Smooth muscle cell (in vitro differentiated cells): ENCODE data around the gene PSMB5. TPM values are rescaled to one million over a fixed set of nuclear protein-coding genes. Genes with fewer than 3 reads are reported as not detected.

ENCODE experiments used
- DNase-seq: peaks from one replicate; lab custom pipeline; 2025; ENCODE audit not compliant: unreplicated experiment; lab: John Stamatoyannopoulos, UW
- H2AFZ ChIP-seq: fragments of 200-600 bp; sonication (generic); 2 replicates; pipeline ENCODE4 v1.6.0; 2016; ENCODE audit warnings: antibody characterized with exemption, low read depth, mild to moderate bottlenecking
- H3F3A ChIP-seq: fragments of 200-600 bp; sonication (generic); 2 replicates; pipeline ENCODE4 v1.6.0; 2017; ENCODE audit warnings: antibody characterized with exemption, low read depth
- H3K27ac ChIP-seq: fragments of 200-600 bp; sonication (generic); 2 replicates; pipeline ENCODE4 v1.5.1; 2016; ENCODE audit warnings: low read depth, mild to moderate bottlenecking
- H3K27me3 ChIP-seq: fragments of 200-600 bp; sonication (generic); 2 replicates; pipeline ENCODE4 v1.6.1; 2016; ENCODE audit warnings: low read depth, mild to moderate bottlenecking
- H3K36me3 ChIP-seq: fragments of 200-600 bp; sonication (generic); 2 replicates; pipeline ENCODE4 v1.5.1; 2016; ENCODE audit warnings: low read depth
- H3K4me1 ChIP-seq: fragments of 200-600 bp; sonication (generic); 2 replicates; pipeline ENCODE4 v1.5.1; 2016; ENCODE audit warnings: low read depth
- H3K4me2 ChIP-seq: fragments of 200-600 bp; sonication (generic); 2 replicates; pipeline ENCODE4 v1.6.0; 2016; ENCODE audit warnings: mild to moderate bottlenecking
- H3K4me3 ChIP-seq: fragments of 200-600 bp; sonication (generic); 2 replicates; pipeline ENCODE4 v1.5.1; 2016; ENCODE audit warnings: mild to moderate bottlenecking
- H3K79me2 ChIP-seq: fragments of 200-600 bp; sonication (generic); 2 replicates; pipeline ENCODE4 v1.6.0; 2016; ENCODE audit warnings: low read depth, mild to moderate bottlenecking
- H3K9ac ChIP-seq: fragments of 200-600 bp; sonication (generic); 2 replicates; pipeline ENCODE4 v1.6.0; 2016; ENCODE audit warnings: low read depth
- H3K9me3 ChIP-seq: fragments of 200-600 bp; sonication (generic); replicated peaks from 2 replicates; pipeline ENCODE4 v1.5.1; 2016; ENCODE audit warnings: low read depth
- H4K20me1 ChIP-seq: fragments of 200-600 bp; sonication (generic); 2 replicates; pipeline ENCODE4 v1.6.0; 2016; ENCODE audit warnings: low read depth
- CTCF ChIP-seq: fragments of 200-600 bp; sonication (generic); IDR thresholded peaks from 2 replicates; pipeline ENCODE4 v1.5.1; 2017; ENCODE audit warnings: borderline replicate concordance, mild to moderate bottlenecking, antibody characterized with exemption; ENCODE audit not compliant: insufficient read depth, poor library complexity, severe bottlenecking
- WGBS: methylation state at CpG from one replicate; pipeline ENCODE4 v1.1.7; 2016; ENCODE audit warnings: low lambda C conversion rate; 5-methylcytosine and 5-hydroxymethylcytosine counted together
- polyA plus RNA-seq: library from polyadenylated mRNA; unstranded; fragments of >200 nt; fragmentation: Nextera tagmentation; extraction: Ambion mirVana; gene quantifications from 2 replicates; pipeline ENCODE4 v1.2.1, GENCODE V29; 2016
- total RNA-seq: library from RNA; depleted of rRNA; stranded (reverse); fragments of >200 nt; gene quantifications from 2 replicates; pipeline ENCODE4 v1.2.3, GENCODE V29; 2014

Gene PSMB5
- total and polyA plus RNA-seq, 2 experiments from 2014 or later = 183 to 374 TPM

DNA sequence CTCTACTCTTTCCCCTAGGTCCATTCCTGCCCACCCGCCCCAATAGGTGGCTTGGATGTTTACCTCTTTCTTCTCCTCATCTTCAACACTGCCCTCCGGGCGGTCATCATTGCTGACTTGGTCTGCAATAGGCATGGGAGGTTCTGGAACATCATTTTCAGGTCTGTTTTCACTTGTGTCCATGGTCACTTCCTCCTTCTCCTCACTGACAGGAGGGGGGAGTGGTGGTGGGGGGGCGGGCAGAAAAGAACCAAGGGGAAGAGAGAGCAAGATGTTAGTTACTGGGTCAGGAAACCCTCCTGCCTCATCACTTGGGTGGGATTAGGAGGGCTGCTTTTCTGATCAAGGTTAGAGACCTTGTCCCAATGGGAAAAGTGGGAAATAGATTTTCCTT lies 34.7 kb upstream of the PSMB5 start:
- peak overlapping the region; percentile 11 for H3K9ac ChIP-seq
- H3K9me3 ChIP-seq = no peaks in the 10 kb centered on the region
- peaks cover 26% of the 10 kb centered on the region for H3K4me1 ChIP-seq
- WGBS = 57% methylated on average over 4 of the region's 4 CpGs
- peaks cover 7% of the 10 kb centered on the region for H3K36me3 ChIP-seq
- no peak overlapping the region for H3K4me3 ChIP-seq
- H2AFZ ChIP-seq = no peak overlapping the region
- peaks cover 62% of the 10 kb centered on the region for H3K79me2 ChIP-seq
- H3F3A ChIP-seq = peaks cover 35% of the 10 kb centered on the region
- peaks cover 54% of the 10 kb centered on the region for H4K20me1 ChIP-seq
- no peak for DNase-seq
- no peaks in the 10 kb centered on the region for H3K27me3 ChIP-seq
- no peak for TF ChIP-seq CTCF
- peak overlapping the region; percentile 52 for H3K27ac ChIP-seq
- peak overlapping the region; percentile 44 for H3K4me2 ChIP-seq

- TF ChIP-seq CTCF = peak; percentile 95
- Histone ChIP-seq H3K9ac (no peak overlapping the region), H3K4me1 (peaks cover 26% of the 10 kb centered on the region), H3K79me2 (peaks cover 62% of the 10 kb centered on the region), H3K9me3 (no peaks in the 10 kb centered on the region), H3K27ac (peak overlapping the region; percentile 52), H4K20me1 (peaks cover 59% of the 10 kb centered on the region), H2AFZ (no peak overlapping the region), H3K4me3 (no peak overlapping the region), H3F3A (peaks cover 40% of the 10 kb centered on the region), H3K27me3 (no peaks in the 10 kb centered on the region), H3K4me2 (peak overlapping the region; percentile 50), H3K36me3 (peaks cover 7% of the 10 kb centered on the region)
- no peak for DNase-seq
- 26% methylated on average over 8 of the region's 8 CpGs for WGBS
Observed at GRCh38 chr14:23068789-23069412, 34.2 kb upstream of the PSMB5 start.

DNA sequence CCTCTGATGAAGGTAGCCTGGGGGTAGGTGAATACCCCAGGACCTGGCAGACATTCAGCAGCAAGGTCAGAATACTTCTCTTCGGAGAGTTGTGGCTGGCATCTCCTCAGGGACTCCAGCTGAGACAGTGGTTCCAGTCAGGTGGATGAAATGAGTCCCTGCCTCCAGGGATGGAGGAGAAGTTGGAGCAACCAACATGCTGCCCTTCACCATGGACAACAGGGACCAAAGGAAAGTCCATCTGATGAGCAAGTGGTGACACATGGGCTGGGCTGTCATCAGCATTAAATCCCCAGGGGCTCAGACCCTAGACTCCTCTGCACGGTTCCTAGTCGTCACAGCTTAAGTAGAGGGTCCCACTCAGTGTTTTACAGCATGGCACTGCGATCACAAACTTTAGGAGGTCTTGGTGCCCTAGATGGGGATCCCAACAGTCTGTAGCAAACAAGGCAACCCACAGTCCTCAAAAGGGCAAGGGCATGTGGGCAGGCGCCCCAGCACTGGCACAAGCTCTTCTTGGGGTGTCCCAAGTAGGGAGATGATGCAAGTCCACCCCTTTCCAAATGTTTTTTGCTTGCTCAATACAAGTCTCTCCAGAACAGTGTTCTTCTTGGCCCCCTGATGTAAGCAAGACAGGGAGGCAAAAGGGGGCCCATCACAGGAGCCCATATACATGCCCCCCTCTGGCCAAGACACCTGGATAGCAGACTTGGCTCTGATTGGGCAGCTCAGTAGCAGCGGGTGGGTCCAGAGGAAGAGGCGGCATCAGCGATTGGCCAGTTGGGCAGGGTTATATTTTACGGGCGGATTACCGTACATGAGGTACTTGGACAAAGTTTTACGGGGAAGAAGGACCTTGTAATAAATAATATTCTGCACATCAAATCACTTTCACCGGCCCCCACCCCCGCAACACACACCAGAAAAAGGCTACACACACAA lies 33.4 kb upstream of the PSMB5 start:
- H3K27ac ChIP-seq = no peak overlapping the region
- H3K36me3 ChIP-seq = peaks cover 7% of the 10 kb centered on the region
- no peak overlapping the region for H3K4me3 ChIP-seq
- H3K9me3 ChIP-seq = no peaks in the 10 kb centered on the region
- H3K4me2 ChIP-seq = peak overlapping the region; percentile 50
- H3K9ac ChIP-seq = no peak overlapping the region
- WGBS = 92% methylated on average over 14 of the region's 14 CpGs
- peaks cover 26% of the 10 kb centered on the region for H3K4me1 ChIP-seq
- peaks cover 66% of the 10 kb centered on the region for H4K20me1 ChIP-seq
- peaks cover 58% of the 10 kb centered on the region for H3K79me2 ChIP-seq
- TF ChIP-seq CTCF = no peak
- no peak for DNase-seq
- peaks cover 44% of the 10 kb centered on the region for H3F3A ChIP-seq
- no peak overlapping the region for H2AFZ ChIP-seq
- H3K27me3 ChIP-seq = no peaks in the 10 kb centered on the region
